Panc1 (cell line): Measurements from ENCODE around the gene DOK7. TPM values are rescaled to one million over a fixed set of nuclear protein-coding genes. Genes with fewer than 3 reads are reported as not detected.

ENCODE experiments used
- ATAC-seq: fragments of 200-7000 bp; cut with Tn5 transposase; 2 replicates; pipeline ENCODE4 v1.9.1; 2020; ENCODE audit warnings: mild to moderate bottlenecking, moderate library complexity
- BruUV-seq: library from RNA; stranded (reverse); fragments of 400-500 nt; replicated peaks from 2 replicates; lab custom pipeline; 2021; lab: Mats Ljungman, UMichigan
- CTCF ChIA-PET: fragments of 300-600 bp; sonication (Branson Sonifier 250); formaldehyde crosslinking; loops from one replicate; lab custom pipeline; 2022; ENCODE audit warnings: antibody characterized with exemption; lab: Charles Lee
- POLR2A ChIA-PET: fragments of 300-600 bp; sonication (Branson Sonifier 250); formaldehyde crosslinking; loops from one replicate; lab custom pipeline; 2022; ENCODE audit warnings: antibody characterized with exemption; lab: Charles Lee
- DNase-seq: peaks from one replicate; pipeline ENCODE4 v3.0.0-alpha.2; 2010; ENCODE audit warnings: low read depth, low spot score
- H3K27ac ChIP-seq: 2 replicates; pipeline ENCODE4 v1.5.1; 2011; ENCODE audit warnings: mild to moderate bottlenecking, low read length, inconsistent platforms
- H3K27me3 ChIP-seq: fragments of 200-500 bp; sonication (Bioruptor generic); 2 replicates; pipeline ENCODE4 v1.6.0; 2014; ENCODE audit warnings: low read length, inconsistent platforms; ENCODE audit not compliant: control insufficient read depth, insufficient read depth
- H3K36me3 ChIP-seq: fragments of 200-500 bp; sonication (Bioruptor generic); 2 replicates; pipeline ENCODE4 v1.5.1; 2014; ENCODE audit warnings: inconsistent platforms, mild to moderate bottlenecking, low read length, moderate library complexity; ENCODE audit not compliant: control insufficient read depth, insufficient read depth
- H3K4me1 ChIP-seq: 2 replicates; pipeline ENCODE4 v1.5.1; 2011; ENCODE audit warnings: inconsistent platforms, mild to moderate bottlenecking, low read length, moderate library complexity; ENCODE audit not compliant: control insufficient read depth, insufficient read depth
- H3K4me3 ChIP-seq, 2 experiments: 2 replicates each; pipeline ENCODE4 v1.5.1; 2011 to 2012; ENCODE audit warnings: low read depth in 2 of 2, low read length in 2 of 2, mild to moderate bottlenecking in 2 of 2, inconsistent platforms in 1 of 2, moderate library complexity in 1 of 2
- H3K9me3 ChIP-seq: fragments of 200-500 bp; sonication (Bioruptor generic); 2 replicates; pipeline ENCODE4 v1.5.1; 2014; ENCODE audit warnings: low read depth, mild to moderate bottlenecking, inconsistent platforms, low read length, moderate library complexity; ENCODE audit not compliant: control insufficient read depth, insufficient read depth
- CTCF ChIP-seq: fragments of 450-650 bp; IDR thresholded peaks from 2 replicates; pipeline ENCODE4 v1.5.1; 2017; ENCODE audit warnings: mild to moderate bottlenecking
- POLR2AphosphoS5 ChIP-seq: IDR thresholded peaks from 2 replicates; pipeline ENCODE4 v1.6.1; 2012; ENCODE audit warnings: mild to moderate bottlenecking, low read depth, low read length, moderate library complexity
- REST ChIP-seq, 2 experiments: IDR thresholded peaks; 2 replicates each; pipeline ENCODE4 v1.6.1; 2011 to 2012; ENCODE audit warnings: low read depth in 2 of 2, control low read depth in 1 of 2, low read length in 1 of 2, mild to moderate bottlenecking in 1 of 2, moderate library complexity in 1 of 2; ENCODE audit not compliant: insufficient read depth in 1 of 2
- SIN3A ChIP-seq: IDR thresholded peaks from 2 replicates; pipeline ENCODE4 v1.6.1; 2012; ENCODE audit warnings: low read depth, mild to moderate bottlenecking, low read length, moderate library complexity, borderline replicate concordance; ENCODE audit not compliant: insufficient read depth
- TCF7L2 ChIP-seq: IDR thresholded peaks from 2 replicates; pipeline ENCODE4 v1.6.1; 2011; ENCODE audit warnings: mild to moderate bottlenecking, low read depth, low read length, inconsistent platforms
- in situ Hi-C: cut with HindIII; loops from 2 replicates; pipeline ENCODE4 v1.10.0; 2016; ENCODE audit warnings: low sequenced_read_pairs, low pct_unique_long_range_greater_than_20kb
- intact Hi-C: fragments of 100-400 bp; cut with micrococcal nuclease; formaldehyde crosslinking; loops from one replicate; pipeline ENCODE4 v1.10.0; 2022; ENCODE audit not compliant: unreplicated experiment
- total RNA-seq: library from RNA; stranded (reverse); gene quantifications from one replicate; pipeline ENCODE4 v1.2.1, GENCODE V29; 2021; ENCODE audit not compliant: unreplicated experiment

Gene DOK7
- total RNA-seq, 1 experiment from 2014 or later: 2.4 TPM

- Histone ChIP-seq H3K36me3 (no peaks in the 10 kb centered on the region), H3K27ac (no peak overlapping the region), H3K4me1 (no peaks in the 10 kb centered on the region; the same call in 1 of the 2 replicates), H3K27me3 (no peaks in the 10 kb centered on the region), H3K4me3 (no peak overlapping the region), H3K9me3 (no peaks in the 10 kb centered on the region)
- BruUV-seq: no TSS peak
- TF ChIP-seq CTCF (no peak), TCF7L2 (no peak), POLR2AphosphoS5 (no peak), REST (IDR thresholded peaks at IDR 0.05; ENCODE audit: insufficient read depth in 1 of 2, low read depth in 2 of 2, low read length in 1 of 2) (no peak), SIN3A (no peak)
- ChIA-PET POLR2A (no interaction called here), CTCF (no interaction called here)
- intact Hi-C loops: loop anchor here (5.0 kb wide), 2 partner anchors 95 to 235 kb away; no protein-coding TSS in a partner anchor
- in situ Hi-C loops: no loop called here
- no peak for DNase-seq
- no peak for ATAC-seq
Measured at GRCh38 chr4:3442460-3442958, 20.6 kb upstream of the DOK7 start.

- Histone ChIP-seq H3K4me3 (no peak overlapping the region), H3K9me3 (no peaks in the 10 kb centered on the region), H3K27me3 (no peaks in the 10 kb centered on the region), H3K36me3 (no peaks in the 10 kb centered on the region), H3K27ac (no peak overlapping the region), H3K4me1 (no peaks in the 10 kb centered on the region; the same call in 1 of the 2 replicates)
- DNase-seq (no peak), ATAC-seq (peak; percentile 80)
- CTCF ChIA-PET: interaction anchor here (1.1 kb wide), 1 partner anchor 38 kb away, joined by 3 read pairs; no protein-coding TSS in a partner anchor
- no TSS peak for BruUV-seq
- intact Hi-C loops: loop anchor here (5.0 kb wide), 2 partner anchors 96 to 236 kb away; no protein-coding TSS in a partner anchor
- TF ChIP-seq CTCF (peak; percentile 95), REST (IDR thresholded peaks at IDR 0.05; ENCODE audit: insufficient read depth in 1 of 2, low read depth in 2 of 2, low read length in 1 of 2) (no peak)
- in situ Hi-C loops: no loop called here
- POLR2A ChIA-PET: no interaction called here
Measured at GRCh38 chr4:3442959-3443749, 20.0 kb upstream of the DOK7 start.
